Pancreas (tissue), 10 donors: ENCODE measurements around the gene IMMP2L. TPM values are rescaled to one million over a fixed set of nuclear protein-coding genes. Genes with fewer than 3 reads are reported as not detected.

Experiments
- ATAC-seq, 4 donors: fragments of 200-7000 bp; cut with Tn5 transposase; one replicate each; pipeline versions ENCODE4 v1.8.0 to v1.9.1; 2020; ENCODE audit warnings: mild to moderate bottlenecking in 4 of 4, moderate library complexity in 4 of 4
- DNase-seq, 6 donors: peaks; one replicate each; pipeline ENCODE4 v3.0.0-alpha.2; 2020
- FAIRE-seq: peaks from 2 replicates; lab custom pipeline; 2012; peaks lifted over from hg19 to GRCh38; lab: Jason Lieb, UNC
- H3K27ac ChIP-seq, 4 donors: fragments of 200-600 bp; sonication (generic); 1 replicate in 3 of 4; 2 replicates in 1 of 4; pipeline versions ENCODE4 v1.5.0 to v1.8.0; 2020
- H3K27me3 ChIP-seq, 4 donors: fragments of 200-600 bp; one replicate each; pipeline ENCODE4 v1.8.0; 2021
- H3K36me3 ChIP-seq, 3 donors: fragments of 200-600 bp; sonication (generic) in 1 of 3; one replicate each; pipeline versions ENCODE4 v1.5.0 to v1.8.0; 2020 to 2021
- H3K4me1 ChIP-seq, 3 donors: fragments of 200-600 bp; one replicate each; pipeline ENCODE4 v1.8.0; 2021
- H3K4me3 ChIP-seq, 4 donors: fragments of 200-600 bp; sonication (generic) in 2 of 4; one replicate each; pipeline versions ENCODE4 v1.5.0 to v1.8.0; 2020 to 2021
- H3K9me3 ChIP-seq, 4 donors: fragments of 200-600 bp; one replicate each; pipeline ENCODE4 v1.8.0; 2021
- WGBS, 2 donors: extraction: QIAGEN DNeasy Blood & Tissue Kit; methylation state at CpG; one replicate each; pipeline ENCODE4 v1.1.7; 2013; 5-methylcytosine and 5-hydroxymethylcytosine counted together
- intact Hi-C, 3 donors: fragments of 100-400 bp; cut with DNase I; formaldehyde crosslinking; loops; one replicate each; pipeline versions ENCODE4 v1.11.1 to v1.14.2; 2022
- polyA plus RNA-seq, 2 donors: library from polyadenylated mRNA; stranded (reverse); fragments of 200-250 nt; gene quantifications; one replicate each; pipeline ENCODE4 v1.2.3, GENCODE V29; 2013
- total RNA-seq, 6 donors: library from RNA; stranded (reverse); fragmentation: NEBNext Ultra II Directional in 4 of 6; extraction: Animal tissue kit (Norgen Biotek cat#: 25700) in 4 of 6; gene quantifications; one replicate each; pipeline versions ENCODE4 v1.2.1 to v1.2.4, GENCODE V29; 2021 to 2023
- TF ChIP-seq, protein P1 (sequence below), 4 donors: fragments of 200-600 bp; sonication (generic) in 3 of 4; IDR thresholded peaks; one replicate each; pipeline versions ENCODE4 v1.5.0 to v1.8.0; 2021; ENCODE audit warnings: antibody characterized with exemption in 4 of 4
- donor health status: healthy with polysubstance abuse.
- donor health status: DM: no; HTN: no; CAD: no; lungs with moderate emphysema.
- donor health status: DM: no; HTN: no; CAD: no.
- donor health status: control.
- donor health status: control.
- donor health status: Bipolar disorder and iron deficiency.
- donor health status: DM: yes; HTN: yes; CAD: no.
- donor health status: DM: no; HTN: no; CAD: no.
- donor health status: DM: no; HTN: no; CAD: no.
- donor health status: DM: yes; HTN: yes; CAD: no.

IMMP2L gene
- total and polyA plus RNA-seq, 8 donors, result 7.3 to 30.0 (median 12.9) TPM

DNA sequence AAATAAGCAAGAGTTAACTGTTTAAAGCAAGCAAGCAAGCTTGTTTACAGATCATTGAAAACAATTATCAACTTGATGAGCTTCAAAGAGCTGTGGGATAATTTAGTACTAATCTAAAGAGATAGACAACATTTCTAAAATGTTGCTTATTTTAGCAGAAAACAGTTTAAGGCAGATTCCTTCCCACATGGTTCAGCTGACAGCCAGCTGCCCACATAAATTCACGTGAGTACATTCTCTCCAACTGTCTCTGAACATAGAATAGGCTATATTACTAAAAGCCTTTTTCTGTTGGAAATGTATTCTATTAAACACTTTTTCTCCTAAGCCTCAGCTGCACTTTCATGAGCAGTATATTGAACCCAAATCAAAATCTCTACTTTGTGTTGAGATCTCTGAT, 297.3 kb downstream of the IMMP2L start:
- no peak overlapping the region for H3K4me3 ChIP-seq
- no peaks in the 10 kb centered on the region for H3K27me3 ChIP-seq
- WGBS, 2 donors, result 87 to 92% methylated on average over 1 of the region's 1 CpG
- FAIRE-seq (no peak), DNase-seq (no peak), ATAC-seq (no peak)
- intact Hi-C loops, result no loop called here
- H3K4me1 ChIP-seq, result no peaks in the 10 kb centered on the region
- TF ChIP-seq, protein P1, sequence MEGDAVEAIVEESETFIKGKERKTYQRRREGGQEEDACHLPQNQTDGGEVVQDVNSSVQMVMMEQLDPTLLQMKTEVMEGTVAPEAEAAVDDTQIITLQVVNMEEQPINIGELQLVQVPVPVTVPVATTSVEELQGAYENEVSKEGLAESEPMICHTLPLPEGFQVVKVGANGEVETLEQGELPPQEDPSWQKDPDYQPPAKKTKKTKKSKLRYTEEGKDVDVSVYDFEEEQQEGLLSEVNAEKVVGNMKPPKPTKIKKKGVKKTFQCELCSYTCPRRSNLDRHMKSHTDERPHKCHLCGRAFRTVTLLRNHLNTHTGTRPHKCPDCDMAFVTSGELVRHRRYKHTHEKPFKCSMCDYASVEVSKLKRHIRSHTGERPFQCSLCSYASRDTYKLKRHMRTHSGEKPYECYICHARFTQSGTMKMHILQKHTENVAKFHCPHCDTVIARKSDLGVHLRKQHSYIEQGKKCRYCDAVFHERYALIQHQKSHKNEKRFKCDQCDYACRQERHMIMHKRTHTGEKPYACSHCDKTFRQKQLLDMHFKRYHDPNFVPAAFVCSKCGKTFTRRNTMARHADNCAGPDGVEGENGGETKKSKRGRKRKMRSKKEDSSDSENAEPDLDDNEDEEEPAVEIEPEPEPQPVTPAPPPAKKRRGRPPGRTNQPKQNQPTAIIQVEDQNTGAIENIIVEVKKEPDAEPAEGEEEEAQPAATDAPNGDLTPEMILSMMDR (IDR thresholded peaks at IDR 0.05), result no peak
- no peaks in the 10 kb centered on the region for H3K36me3 ChIP-seq
- no peaks in the 10 kb centered on the region for H3K9me3 ChIP-seq
- no peak overlapping the region for H3K27ac ChIP-seq

DNA sequence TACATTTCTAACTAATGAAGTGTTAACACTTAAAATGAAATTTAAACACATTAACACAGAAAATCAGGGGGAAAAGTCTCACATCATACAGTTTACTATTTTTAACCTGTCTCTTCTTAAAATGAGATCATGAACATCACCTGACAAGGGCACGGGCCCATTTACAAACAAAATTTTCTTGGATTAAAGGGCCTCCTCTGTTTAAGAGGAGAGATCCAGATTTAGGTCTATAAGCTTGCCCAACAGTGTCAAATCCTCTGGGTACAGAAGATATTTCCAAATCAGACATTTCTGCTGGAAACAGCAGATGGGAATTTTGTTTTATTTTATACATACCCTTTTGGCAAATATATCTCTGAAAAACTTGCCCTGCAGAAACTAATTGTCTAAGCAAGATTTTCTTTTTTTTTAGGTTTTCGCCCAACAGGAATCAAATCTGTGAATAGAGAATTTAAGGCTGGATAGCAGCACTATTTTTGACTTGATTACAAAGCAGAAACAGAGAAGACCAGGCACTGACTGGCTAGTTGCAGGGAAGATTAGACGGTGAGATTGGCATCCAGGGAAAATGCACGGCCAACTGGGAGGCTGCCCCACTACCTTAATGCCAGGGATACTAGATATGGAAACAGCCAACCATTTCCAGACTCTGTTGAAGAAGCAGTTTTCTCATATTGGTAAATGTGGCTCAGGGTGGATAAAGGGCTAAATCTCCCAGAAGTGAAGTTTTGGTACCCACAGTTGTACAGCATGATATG, 298.0 kb downstream of the IMMP2L start:
- 93 to 97% methylated on average over 4 of the region's 4 CpGs for WGBS, 2 donors
- no peak overlapping the region for H3K27ac ChIP-seq
- intact Hi-C loops, result no loop called here
- no peak for FAIRE-seq
- no peak overlapping the region for H3K4me3 ChIP-seq
- DNase-seq, result no peak
- no peaks in the 10 kb centered on the region for H3K4me1 ChIP-seq
- H3K36me3 ChIP-seq, result no peaks in the 10 kb centered on the region
- no peak for ATAC-seq
- no peaks in the 10 kb centered on the region for H3K9me3 ChIP-seq
- no peaks in the 10 kb centered on the region for H3K27me3 ChIP-seq
- TF ChIP-seq, protein P1 (IDR thresholded peaks at IDR 0.05), result no peak

DNA sequence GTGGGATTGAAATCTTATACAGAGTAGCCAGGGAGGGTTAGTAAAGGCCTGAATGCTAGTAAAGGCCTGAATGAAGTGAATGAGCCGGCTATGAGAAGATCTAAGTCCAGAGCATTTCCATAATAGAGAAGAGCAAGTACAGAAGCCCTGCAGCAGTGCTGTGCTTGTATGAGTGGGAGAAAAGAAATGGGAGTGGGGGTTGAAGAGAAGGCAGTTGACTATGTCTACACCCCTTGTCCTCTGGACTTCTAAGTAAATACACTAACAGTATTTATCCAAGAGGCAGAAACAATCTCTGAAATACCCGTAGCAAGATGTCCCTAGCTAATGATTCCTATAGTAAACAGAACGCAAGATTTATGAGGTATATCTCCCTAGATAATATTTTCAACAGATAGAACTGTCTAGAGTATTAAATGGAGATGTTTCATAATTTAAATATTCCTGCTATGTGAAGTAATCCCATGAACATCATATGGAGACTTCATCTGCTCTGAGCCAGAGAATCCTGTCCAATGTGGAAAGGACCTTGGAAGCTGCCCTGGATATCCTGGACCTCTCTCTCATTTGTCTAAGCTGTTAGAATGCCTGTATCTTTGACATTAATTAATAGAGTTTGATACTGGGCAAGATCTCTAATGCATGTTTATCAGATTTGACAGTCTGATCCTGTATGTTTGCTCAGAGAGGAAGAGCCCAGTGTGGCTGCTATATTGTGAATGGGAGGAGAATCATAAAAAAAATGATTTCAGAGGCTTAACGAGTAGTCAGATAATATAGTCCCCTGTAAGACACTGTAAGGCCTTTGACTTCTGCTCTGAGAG, 299.8 kb downstream of the IMMP2L start:
- ATAC-seq (no peak), DNase-seq (no peak)
- H3K4me1 ChIP-seq, result no peaks in the 10 kb centered on the region

DNA sequence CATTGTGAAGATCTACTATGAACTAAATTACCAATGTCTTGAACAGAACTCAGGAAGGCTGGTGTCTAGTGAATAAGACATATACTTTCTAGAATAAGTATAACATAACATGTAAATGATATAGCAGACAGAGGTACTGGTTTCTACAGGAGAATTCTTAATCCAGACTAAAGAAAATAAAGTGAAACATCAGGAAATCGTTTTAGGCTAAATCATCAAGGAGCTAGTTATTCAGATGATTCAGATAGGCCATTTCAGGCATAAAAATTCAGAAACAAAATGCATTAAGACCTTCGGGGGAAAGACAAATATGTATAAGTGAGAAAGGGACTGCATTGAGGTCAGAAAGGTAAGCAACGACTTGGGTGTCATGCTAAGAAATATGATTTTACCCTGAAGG, 300.8 kb downstream of the IMMP2L start:
- 78 to 84% methylated on average over 3 of the region's 3 CpGs for WGBS, 2 donors
- intact Hi-C loops, result no loop called here
- no peaks in the 10 kb centered on the region for H3K9me3 ChIP-seq
- H3K36me3 ChIP-seq, result no peaks in the 10 kb centered on the region
- no peaks in the 10 kb centered on the region for H3K27me3 ChIP-seq
- TF ChIP-seq, protein P1 (IDR thresholded peaks at IDR 0.05), result no peak
- no peak overlapping the region for H3K4me3 ChIP-seq
- FAIRE-seq, result no peak
- no peak for ATAC-seq
- H3K27ac ChIP-seq, result no peak overlapping the region
- DNase-seq, result no peak
- H3K4me1 ChIP-seq, result no peaks in the 10 kb centered on the region

More for the DNA sequence above, 299.8 kb downstream of the IMMP2L start:
- TF ChIP-seq, protein P1 (IDR thresholded peaks at IDR 0.05), result no peak
- H3K27me3 ChIP-seq, result no peaks in the 10 kb centered on the region
- no peak for FAIRE-seq
- H3K27ac ChIP-seq, result no peak overlapping the region
- intact Hi-C loops, result no loop called here
- H3K4me3 ChIP-seq, result no peak overlapping the region
- 77 to 89% methylated on average over 4 of the region's 4 CpGs for WGBS, 2 donors
- H3K36me3 ChIP-seq, result no peaks in the 10 kb centered on the region
- H3K9me3 ChIP-seq, result no peaks in the 10 kb centered on the region
